OCI-LY7 (cell line): ENCODE measurements around the gene BAIAP2L2. TPM values are rescaled to one million over a fixed set of nuclear protein-coding genes. Genes with fewer than 3 reads are reported as not detected.

ENCODE experiments used
- BruUV-seq: library from RNA; stranded (reverse); fragments of 400-500 nt; replicated peaks from 2 replicates; lab custom pipeline; 2021; lab: Mats Ljungman, UMichigan
- CTCF ChIA-PET: fragments of 300-600 bp; sonication (Branson Sonifier 250); formaldehyde crosslinking; loops from one replicate; lab custom pipeline; 2022; ENCODE audit warnings: antibody characterized with exemption; ENCODE audit not compliant: unreplicated experiment; lab: Charles Lee
- POLR2A ChIA-PET: fragments of 300-600 bp; sonication (Branson Sonifier 250); formaldehyde crosslinking; loops from one replicate; lab custom pipeline; 2022; ENCODE audit warnings: antibody characterized with exemption; lab: Charles Lee
- DNase-seq: peaks from one replicate; pipeline ENCODE4 v3.0.0-alpha.2; 2015; ENCODE audit warnings: low spot score
- H2AFZ ChIP-seq: fragments of 200-600 bp; sonication (generic), shearing (Covaris generic); 2 replicates; pipeline ENCODE4 v1.6.1; 2014; ENCODE audit warnings: mild to moderate bottlenecking, antibody characterized with exemption, low read length, moderate library complexity
- H3K27ac ChIP-seq: fragments of 200-600 bp; sonication (generic); 2 replicates; pipeline ENCODE4 v1.5.1; 2014; ENCODE audit warnings: mixed run types, low read depth, mild to moderate bottlenecking, moderate library complexity, low read length, inconsistent platforms; ENCODE audit not compliant: poor library complexity, severe bottlenecking
- H3K36me3 ChIP-seq: fragments of 200-600 bp; sonication (generic); 2 replicates; pipeline ENCODE4 v1.6.1; 2014; ENCODE audit warnings: mild to moderate bottlenecking, antibody characterized with exemption, low read length, moderate library complexity, mixed read lengths; ENCODE audit not compliant: insufficient read depth
- H3K4me1 ChIP-seq: fragments of 200-600 bp; sonication (generic); 2 replicates; pipeline ENCODE4 v1.5.1; 2014; ENCODE audit warnings: mild to moderate bottlenecking, low read length; ENCODE audit not compliant: insufficient read depth, poor library complexity, severe bottlenecking
- H3K4me2 ChIP-seq: fragments of 200-600 bp; sonication (generic); 2 replicates; pipeline ENCODE4 v1.6.1; 2014; ENCODE audit warnings: mild to moderate bottlenecking, low read length
- H3K4me3 ChIP-seq: fragments of 200-600 bp; sonication (generic); 2 replicates; pipeline ENCODE4 v1.5.1; 2014; ENCODE audit warnings: mild to moderate bottlenecking, low read depth, low read length; ENCODE audit not compliant: poor library complexity, severe bottlenecking
- H3K79me2 ChIP-seq: fragments of 200-600 bp; sonication (generic); 2 replicates; pipeline ENCODE4 v1.6.1; 2016; ENCODE audit warnings: low read depth, mild to moderate bottlenecking, low read length, moderate library complexity, mixed read lengths; ENCODE audit not compliant: insufficient read depth
- H3K9me2 ChIP-seq: fragments of 200-600 bp; sonication (generic); 2 replicates; pipeline ENCODE4 v1.6.1; 2016; ENCODE audit warnings: mild to moderate bottlenecking, low read length, mixed read lengths; ENCODE audit not compliant: insufficient read depth
- H3K9me3 ChIP-seq: fragments of 200-600 bp; sonication (generic); 2 replicates; pipeline ENCODE4 v1.6.1; 2014; ENCODE audit warnings: mild to moderate bottlenecking, mixed run types, low read length, mixed read lengths
- H4K20me1 ChIP-seq: fragments of 200-600 bp; sonication (generic); 2 replicates; pipeline ENCODE4 v1.6.1; 2014; ENCODE audit warnings: mild to moderate bottlenecking, antibody characterized with exemption, low read length, moderate library complexity, mixed read lengths; ENCODE audit not compliant: insufficient read depth
- CTCF ChIP-seq: fragments of 200-600 bp; sonication (generic); conservative IDR thresholded peaks from 2 replicates; pipeline ENCODE4 v1.5.1; 2014; ENCODE audit warnings: mild to moderate bottlenecking, antibody characterized with exemption, low read length, moderate library complexity, mixed read lengths
- EZH2phosphoT487 ChIP-seq: fragments of 200-600 bp; sonication (generic); IDR thresholded peaks from 2 replicates; pipeline ENCODE4 v1.6.1; 2018; ENCODE audit warnings: low read depth, borderline replicate concordance, mild to moderate bottlenecking, mixed run types, antibody characterized with exemption, low read length, moderate library complexity, mixed read lengths
- intact Hi-C: fragments of 100-400 bp; cut with micrococcal nuclease; formaldehyde crosslinking; loops from one replicate; pipeline ENCODE4 v1.10.0; 2022; ENCODE audit not compliant: unreplicated experiment
- total RNA-seq, 2 experiments: library from RNA; depleted of rRNA in 1 of 2; stranded (reverse); fragments of >200 nt in 1 of 2; shearing (Covaris generic) in 1 of 2; gene quantifications; 2 replicates each; pipeline ENCODE4 v1.2.3, GENCODE V29; 2014 to 2022

BAIAP2L2 gene
- total RNA-seq, 2 experiments from 2014 or later = 0.35 to 1.9 TPM

- DNase-seq = no peak
- Histone ChIP-seq H3K27ac (no peak overlapping the region), H4K20me1 (no peaks in the 10 kb centered on the region), H3K9me2 (no peaks in the 10 kb centered on the region), H3K79me2 (no peaks in the 10 kb centered on the region), H3K4me1 (no peaks in the 10 kb centered on the region), H3K9me3 (no peaks in the 10 kb centered on the region), H3K4me3 (no peak overlapping the region), H3K4me2 (no peak overlapping the region), H3K36me3 (no peaks in the 10 kb centered on the region), H2AFZ (no peak overlapping the region)
- POLR2A ChIA-PET = interaction anchor here (0.9 kb wide), 1 partner anchor 9 kb away, joined by 3 read pairs; the partner anchor contains the start of gene PICK1
- no peak for TF ChIP-seq CTCF
- TF ChIP-seq EZH2phosphoT487 = no peak
- no TSS peak for BruUV-seq
- CTCF ChIA-PET = no interaction called here
- intact Hi-C loops = no loop called here
Observed at GRCh38 chr22:38065539-38065938, 44.9 kb downstream of the BAIAP2L2 start.

GRCh38 chr22:38062791-38063190 lies 47.7 kb downstream of the BAIAP2L2 start:
- Histone ChIP-seq H2AFZ (no peak overlapping the region), H4K20me1 (no peaks in the 10 kb centered on the region), H3K27ac (no peak overlapping the region), H3K4me3 (no peak overlapping the region), H3K9me2 (no peaks in the 10 kb centered on the region), H3K79me2 (no peaks in the 10 kb centered on the region), H3K36me3 (no peaks in the 10 kb centered on the region), H3K4me1 (peaks cover 2% of the 10 kb centered on the region), H3K4me2 (no peak overlapping the region), H3K9me3 (no peaks in the 10 kb centered on the region)
- ChIA-PET CTCF (no interaction called here), POLR2A (no interaction called here)
- TF ChIP-seq CTCF (no peak), EZH2phosphoT487 (no peak)
- intact Hi-C loops = no loop called here
- DNase-seq = no peak
- no TSS peak for BruUV-seq

GRCh38 chr22:38056969-38057891 lies 53.3 kb downstream of the BAIAP2L2 start, which contains the start of gene PICK1:
TSS of gene PICK1 (plus strand) at chr22:38057404. CDS start at chr22:38057810, 406 bp downstream.
- peak; percentile 85 for DNase-seq
- Histone ChIP-seq H3K4me1 (peaks cover 52% of the 10 kb centered on the region), H3K4me2 (peak within 1 kb of the TSS; percentile 82), H2AFZ (peak within 1 kb of the TSS; percentile 89), H3K27ac (peak within 1 kb of the TSS; percentile 28), H3K9me2 (no peaks in the 10 kb centered on the region), H3K79me2 (no peaks in the 10 kb centered on the region), H3K36me3 (no peaks in the 10 kb centered on the region), H4K20me1 (no peaks in the 10 kb centered on the region), H3K4me3 (peak within 1 kb of the TSS; percentile 72), H3K9me3 (no peaks in the 10 kb centered on the region)
- no peak for TF ChIP-seq CTCF
- TF ChIP-seq EZH2phosphoT487 = no peak
- BruUV-seq = TSS peak; percentile 77
- ChIA-PET CTCF (no interaction called here), POLR2A (interaction anchor here (0.6 to 1.5 kb wide), 3 partner anchors 9 to 1210 kb away, joined by 3 read pairs; no protein-coding TSS in a partner anchor)
- intact Hi-C loops = loop anchor here (10.0 kb wide), 1 partner anchor 648 kb away; the partner anchor contains the start of genes GTPBP1 and JOSD1
